Lower lobe of right lung (tissue), 2 donors: ENCODE data around the gene HMGXB3. TPM values are rescaled to one million over a fixed set of nuclear protein-coding genes. Genes with fewer than 3 reads are reported as not detected.

Experiments used
- ATAC-seq, 2 donors: fragments of 200-7000 bp; cut with Tn5 transposase; one replicate each; pipeline ENCODE4 v1.9.1; 2020 to 2022; ENCODE audit warnings: mild to moderate bottlenecking in 2 of 2, moderate library complexity in 2 of 2
- DNase-seq: peaks from one replicate; pipeline ENCODE4 v3.0.0-alpha.2; 2020
- H3K27ac ChIP-seq: fragments of 200-600 bp; one replicate; pipeline ENCODE4 v1.8.0; 2022
- H3K27me3 ChIP-seq: fragments of 200-600 bp; one replicate; pipeline ENCODE4 v1.8.0; 2022; ENCODE audit warnings: low read depth
- H3K36me3 ChIP-seq: fragments of 200-600 bp; one replicate; pipeline ENCODE4 v1.8.0; 2022; ENCODE audit warnings: mild to moderate bottlenecking
- H3K4me1 ChIP-seq: fragments of 200-600 bp; one replicate; pipeline ENCODE4 v1.8.0; 2022
- H3K4me3 ChIP-seq: fragments of 200-600 bp; one replicate; pipeline ENCODE4 v1.8.0; 2022; ENCODE audit warnings: mild to moderate bottlenecking
- H3K9me3 ChIP-seq: fragments of 200-600 bp; one replicate; pipeline ENCODE4 v1.8.0; 2022
- intact Hi-C: fragments of 100-400 bp; cut with DNase I; formaldehyde crosslinking; loops from one replicate; pipeline ENCODE4 v1.11.0; 2022
- total RNA-seq: library from RNA; stranded (reverse); fragmentation: NEBNext Ultra II Directional; extraction: Animal tissue kit (Norgen Biotek cat#: 25700); gene quantifications from one replicate; pipeline ENCODE4 v1.2.1, GENCODE V29; 2021
- TF ChIP-seq, protein P1 (sequence below): fragments of 200-600 bp; IDR thresholded peaks from one replicate; pipeline ENCODE4 v1.8.0; 2022; ENCODE audit warnings: antibody characterized with exemption, mild to moderate bottlenecking
- donor health status: DM: no; HTN: yes; CAD: no; lungs with severe emphysema.

Gene HMGXB3
- total RNA-seq, 1 donor from 2014 or later, result 28.3 TPM

- Histone ChIP-seq H3K4me1 (no peaks in the 10 kb centered on the region), H3K9me3 (no peaks in the 10 kb centered on the region), H3K4me3 (no peak overlapping the region), H3K27ac (no peak overlapping the region), H3K27me3 (no peaks in the 10 kb centered on the region), H3K36me3 (peaks cover 30% of the 10 kb centered on the region)
- TF ChIP-seq, protein P1, sequence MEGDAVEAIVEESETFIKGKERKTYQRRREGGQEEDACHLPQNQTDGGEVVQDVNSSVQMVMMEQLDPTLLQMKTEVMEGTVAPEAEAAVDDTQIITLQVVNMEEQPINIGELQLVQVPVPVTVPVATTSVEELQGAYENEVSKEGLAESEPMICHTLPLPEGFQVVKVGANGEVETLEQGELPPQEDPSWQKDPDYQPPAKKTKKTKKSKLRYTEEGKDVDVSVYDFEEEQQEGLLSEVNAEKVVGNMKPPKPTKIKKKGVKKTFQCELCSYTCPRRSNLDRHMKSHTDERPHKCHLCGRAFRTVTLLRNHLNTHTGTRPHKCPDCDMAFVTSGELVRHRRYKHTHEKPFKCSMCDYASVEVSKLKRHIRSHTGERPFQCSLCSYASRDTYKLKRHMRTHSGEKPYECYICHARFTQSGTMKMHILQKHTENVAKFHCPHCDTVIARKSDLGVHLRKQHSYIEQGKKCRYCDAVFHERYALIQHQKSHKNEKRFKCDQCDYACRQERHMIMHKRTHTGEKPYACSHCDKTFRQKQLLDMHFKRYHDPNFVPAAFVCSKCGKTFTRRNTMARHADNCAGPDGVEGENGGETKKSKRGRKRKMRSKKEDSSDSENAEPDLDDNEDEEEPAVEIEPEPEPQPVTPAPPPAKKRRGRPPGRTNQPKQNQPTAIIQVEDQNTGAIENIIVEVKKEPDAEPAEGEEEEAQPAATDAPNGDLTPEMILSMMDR, result no peak
- intact Hi-C loops, result loop anchor here (10.0 kb wide), 1 partner anchor 121 kb away; no protein-coding TSS in a partner anchor
- DNase-seq, result no peak
- no peak for ATAC-seq
Measured at GRCh38 chr5:149975409-149975808, 25.1 kb upstream of the HMGXB3 start.

DNA sequence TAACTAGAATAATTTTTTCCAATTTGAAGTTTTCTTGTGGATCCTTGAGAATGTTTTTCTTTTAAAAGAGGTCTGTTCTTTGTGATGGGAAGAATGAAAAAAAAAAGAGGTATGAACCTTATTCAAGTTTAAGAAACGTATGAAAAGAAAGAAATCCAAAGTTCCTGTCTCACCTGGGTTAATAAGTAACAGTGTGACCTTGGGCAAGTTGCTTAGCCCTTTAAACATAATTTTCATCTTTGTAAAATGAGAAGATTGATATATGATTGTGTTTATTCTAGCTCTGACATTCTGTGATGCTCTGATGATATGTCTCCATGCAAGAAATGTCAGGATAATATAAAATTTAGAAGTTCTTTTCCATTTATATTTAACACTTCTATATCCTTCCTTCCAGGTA is 20.6 kb upstream of the HMGXB3 start:
- H3K36me3 ChIP-seq, result peaks cover 54% of the 10 kb centered on the region
- no peaks in the 10 kb centered on the region for H3K4me1 ChIP-seq
- H3K9me3 ChIP-seq, result no peaks in the 10 kb centered on the region
- no peak for ATAC-seq
- DNase-seq, result no peak
- TF ChIP-seq, protein P1, result no peak
- no peak overlapping the region for H3K27ac ChIP-seq
- intact Hi-C loops, result loop anchor here (10.0 kb wide), 2 partner anchors 125 to 145 kb away; no protein-coding TSS in a partner anchor
- no peaks in the 10 kb centered on the region for H3K27me3 ChIP-seq
- H3K4me3 ChIP-seq, result no peak overlapping the region

DNA sequence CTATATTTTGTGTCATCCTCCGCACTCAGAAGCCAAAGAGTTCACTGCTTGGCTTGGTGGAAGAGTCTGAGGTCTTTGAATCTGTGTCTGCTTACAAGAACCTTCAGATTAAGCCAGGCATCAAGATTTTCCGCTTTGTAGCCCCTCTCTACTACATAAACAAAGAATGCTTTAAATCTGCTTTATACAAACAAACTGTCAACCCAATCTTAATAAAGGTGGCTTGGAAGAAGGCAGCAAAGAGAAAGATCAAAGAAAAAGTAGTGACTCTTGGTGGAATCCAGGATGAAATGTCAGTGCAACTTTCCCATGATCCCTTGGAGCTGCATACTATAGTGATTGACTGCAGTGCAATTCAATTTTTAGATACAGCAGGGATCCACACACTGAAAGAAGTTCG is 19.3 kb upstream of the HMGXB3 start:
- Histone ChIP-seq H3K36me3 (peaks cover 54% of the 10 kb centered on the region), H3K9me3 (no peaks in the 10 kb centered on the region), H3K4me1 (no peaks in the 10 kb centered on the region), H3K27me3 (no peaks in the 10 kb centered on the region), H3K27ac (no peak overlapping the region), H3K4me3 (no peak overlapping the region)
- DNase-seq (no peak), ATAC-seq (no peak)
- intact Hi-C loops, result loop anchor here (10.0 kb wide), 1 partner anchor 146 kb away; no protein-coding TSS in a partner anchor
- TF ChIP-seq, protein P1, result no peak

- H3K36me3 ChIP-seq, result peaks cover 51% of the 10 kb centered on the region
- H3K4me1 ChIP-seq, result no peaks in the 10 kb centered on the region
- no peaks in the 10 kb centered on the region for H3K9me3 ChIP-seq
- intact Hi-C loops, result loop anchor here (10.0 kb wide), 1 partner anchor 148 kb away; no protein-coding TSS in a partner anchor
- no peaks in the 10 kb centered on the region for H3K27me3 ChIP-seq
- ATAC-seq (no peak), DNase-seq (no peak)
- TF ChIP-seq, protein P1, result no peak
- H3K27ac ChIP-seq, result no peak overlapping the region
- no peak overlapping the region for H3K4me3 ChIP-seq
Measured at GRCh38 chr5:149982505-149982904, 18.0 kb upstream of the HMGXB3 start.

GRCh38 chr5:149988126-149988525 is 12.4 kb upstream of the HMGXB3 start:
- no peak for ATAC-seq
- no peak for DNase-seq
- peaks cover 8% of the 10 kb centered on the region for H3K36me3 ChIP-seq
- H3K9me3 ChIP-seq, result no peaks in the 10 kb centered on the region
- TF ChIP-seq, protein P1, result no peak
- H3K4me3 ChIP-seq, result no peak overlapping the region
- no peaks in the 10 kb centered on the region for H3K4me1 ChIP-seq
- no peak overlapping the region for H3K27ac ChIP-seq
- intact Hi-C loops, result loop anchor here (10.0 kb wide), 1 partner anchor 153 kb away; no protein-coding TSS in a partner anchor
- H3K27me3 ChIP-seq, result no peaks in the 10 kb centered on the region
